T1000 (cell line): ENCODE results near the gene RANBP10.

Experiments
- DNase-seq: peaks from one replicate; lab custom pipeline; 2025; ENCODE audit warnings: mixed read lengths; lab: John Stamatoyannopoulos, UW

Gene RANBP10

DNA sequence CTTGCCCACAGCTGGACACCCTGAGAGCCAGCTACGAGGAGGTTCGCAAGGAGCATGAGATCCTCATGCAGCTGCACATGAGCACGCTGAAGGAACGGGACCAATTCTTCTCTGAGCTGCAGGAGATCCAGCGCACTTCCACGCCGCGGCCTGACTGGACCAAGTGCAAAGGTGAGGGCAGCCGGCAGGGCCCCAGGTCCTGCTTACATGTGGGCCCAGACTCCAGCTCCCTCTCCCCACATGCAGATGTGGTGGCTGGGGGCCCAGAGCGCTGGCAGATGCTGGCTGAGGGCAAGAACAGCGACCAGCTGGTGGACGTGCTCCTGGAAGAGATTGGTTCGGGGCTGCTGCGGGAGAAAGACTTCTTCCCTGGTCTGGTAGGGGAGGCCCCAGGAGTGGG is 19.5 kb upstream of the RANBP10 start:
- no peak for DNase-seq

DNA sequence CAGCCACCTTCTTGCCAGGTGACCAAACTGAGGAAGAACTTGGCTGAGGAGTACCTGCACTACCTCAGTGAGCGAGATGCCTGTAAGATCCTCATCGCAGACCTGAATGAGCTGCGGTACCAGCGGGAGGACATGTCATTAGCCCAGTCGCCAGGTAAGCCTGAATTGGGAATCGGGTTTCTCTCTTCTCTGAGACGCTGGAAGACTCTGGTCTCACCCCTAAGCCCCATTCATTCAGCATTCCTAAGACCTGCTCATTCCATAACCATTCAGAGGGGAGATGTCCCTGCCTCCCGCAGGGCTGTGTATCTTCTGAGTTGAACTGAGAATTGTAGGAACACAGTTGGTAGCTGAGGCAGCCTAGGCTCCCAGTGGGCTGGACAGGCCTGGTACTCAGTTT is 18.8 kb upstream of the RANBP10 start:
- DNase-seq: no peak

DNA sequence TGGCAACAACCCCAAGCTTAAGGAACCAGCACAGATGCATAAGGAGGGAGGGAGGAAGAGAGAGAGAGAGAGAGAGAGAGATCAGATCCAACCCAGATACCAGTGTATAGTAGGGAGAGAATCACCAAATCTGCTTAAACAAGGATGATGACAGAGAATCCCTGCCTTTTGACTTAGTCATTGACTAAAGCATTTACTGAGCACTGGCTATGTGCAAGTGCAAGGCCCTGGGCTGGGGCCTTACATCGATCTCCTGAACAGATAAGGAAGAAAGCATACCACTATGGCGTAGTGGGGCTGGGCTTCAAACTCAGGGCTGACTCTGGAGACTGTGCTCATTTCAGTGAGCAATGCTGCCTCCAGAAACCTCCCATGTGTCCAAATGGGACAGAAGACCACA is 16.2 kb upstream of the RANBP10 start:
- no peak for DNase-seq

DNA sequence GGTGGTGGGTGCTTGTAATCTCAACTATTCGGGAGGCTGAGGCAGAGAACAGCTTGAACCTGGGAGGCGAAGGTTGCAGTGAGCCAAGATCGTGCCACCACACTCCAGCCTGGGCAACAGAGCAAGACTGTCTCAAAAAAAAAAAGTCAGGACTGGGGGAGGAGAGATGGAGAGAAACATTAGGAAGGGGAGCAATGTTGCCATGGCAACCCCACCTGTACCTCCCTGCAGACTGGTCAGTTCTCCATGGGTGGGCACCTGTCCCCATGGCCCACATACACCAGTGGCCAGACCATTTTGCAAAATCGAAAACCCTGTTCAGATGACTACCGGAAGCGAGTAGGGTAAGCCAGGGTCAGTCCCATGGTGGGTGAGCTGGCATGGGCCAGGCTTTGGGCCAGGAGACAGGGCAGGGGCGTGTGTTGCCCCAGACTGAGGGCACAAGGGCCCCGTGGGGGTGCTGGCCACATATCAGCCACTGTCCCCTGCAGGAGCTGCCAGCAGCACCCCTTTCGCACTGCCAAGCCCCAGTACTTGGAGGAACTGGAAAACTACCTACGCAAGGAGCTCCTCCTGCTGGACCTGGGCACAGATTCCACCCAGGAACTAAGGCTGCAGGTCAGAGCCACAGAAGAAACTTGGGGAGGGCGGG is 14.4 kb upstream of the RANBP10 start:
- no peak for DNase-seq

DNA sequence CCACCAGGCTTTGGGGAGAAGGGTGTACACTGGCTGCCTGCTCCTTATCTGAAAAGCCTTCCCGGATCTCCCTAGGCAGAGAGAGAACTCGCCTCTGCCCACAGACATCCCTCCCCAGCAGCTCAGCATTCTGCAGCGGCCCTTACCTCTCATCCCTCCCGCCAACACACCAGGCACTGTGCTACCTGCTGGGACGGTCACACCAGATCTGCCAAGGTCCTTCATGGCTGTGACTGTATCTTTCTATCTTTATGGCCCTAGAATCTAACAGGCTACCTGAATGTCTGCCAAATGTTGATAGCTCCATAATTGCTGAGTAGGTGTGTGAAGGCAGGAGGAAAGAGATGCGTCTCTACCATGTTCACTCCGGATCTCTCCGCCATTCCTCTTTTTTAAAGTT is 8.2 kb upstream of the RANBP10 start:
- DNase-seq: no peak

DNA sequence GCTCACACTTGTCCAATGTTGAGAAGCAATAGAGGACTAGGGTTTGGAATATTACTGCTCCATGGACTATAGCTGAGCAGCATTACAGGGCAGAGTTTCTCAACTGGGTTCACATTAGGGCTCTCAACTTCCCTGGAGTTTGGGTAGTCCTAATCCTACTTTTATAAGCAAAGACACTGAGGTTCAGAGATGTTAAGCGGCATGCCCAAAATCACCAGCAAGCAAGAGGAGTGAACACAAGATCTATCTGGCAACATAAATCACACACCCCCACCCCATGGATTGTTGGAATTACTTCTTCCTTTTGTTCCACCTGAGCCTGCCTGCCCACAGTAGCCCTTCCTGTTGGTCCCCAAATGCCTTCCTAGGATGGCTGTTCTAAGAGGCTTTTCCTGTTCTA is 5.5 kb upstream of the RANBP10 start:
- no peak for DNase-seq

DNA sequence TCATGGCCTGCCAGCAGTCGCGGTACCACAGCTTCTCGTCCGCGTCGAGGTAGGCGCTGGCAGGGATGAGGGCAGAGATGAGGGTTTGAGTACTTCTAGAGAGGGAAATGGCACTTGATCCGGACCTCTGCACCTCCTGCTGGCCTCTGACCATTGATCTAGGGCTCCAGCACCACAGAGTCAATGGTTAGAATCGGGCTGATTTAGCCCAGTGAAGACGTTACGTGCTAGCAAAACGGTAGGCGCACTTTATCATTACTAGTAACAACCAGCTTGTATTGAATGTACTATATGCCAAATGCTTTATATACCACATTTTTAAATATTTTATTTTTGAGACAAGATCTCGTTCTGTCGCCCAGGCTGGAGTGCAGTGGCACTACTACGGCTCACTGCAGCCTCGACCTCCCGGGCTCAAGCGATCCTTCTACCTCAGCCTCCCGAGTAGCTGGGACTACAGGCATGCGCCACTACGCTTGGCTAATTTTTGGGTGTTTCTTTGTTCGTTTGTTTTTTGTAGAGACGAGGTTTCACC is 855 bp upstream of the RANBP10 start:
- DNase-seq: no peak

DNA sequence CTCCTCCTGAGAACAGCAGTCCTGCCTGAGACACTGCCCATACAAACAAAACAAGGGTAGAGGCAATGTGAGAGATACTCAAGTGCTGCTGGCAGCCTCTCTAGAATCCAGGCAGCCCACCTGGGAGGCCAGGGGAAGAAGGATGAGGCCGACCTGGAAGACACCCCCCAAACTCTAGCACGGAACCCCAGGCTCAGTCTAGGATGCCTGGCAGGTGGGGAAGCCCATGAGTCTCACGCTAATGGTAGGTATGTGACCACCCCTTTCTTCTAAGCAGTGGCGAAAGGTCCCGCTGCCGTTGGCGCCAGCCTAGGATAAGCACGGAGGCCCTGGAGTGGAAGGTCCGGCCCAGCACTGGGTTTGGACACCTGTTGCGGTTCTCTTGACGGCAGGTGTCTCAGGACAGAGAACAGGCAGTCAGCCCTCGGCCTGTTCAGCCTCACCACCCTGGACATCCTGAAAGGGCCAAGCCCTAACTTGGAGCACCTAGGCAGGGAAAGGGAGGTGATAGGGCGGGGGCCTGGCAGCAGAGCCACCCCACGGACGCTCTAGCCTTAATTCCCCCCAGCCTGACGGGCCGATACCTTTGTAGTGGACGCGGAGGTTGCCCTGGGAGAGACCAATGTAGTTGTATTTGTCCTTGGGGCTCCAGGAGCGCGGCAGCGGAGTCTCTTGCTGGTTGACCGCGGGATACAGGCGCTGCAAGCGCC is 487 bp downstream of the RANBP10 start:
- no peak for DNase-seq

DNA sequence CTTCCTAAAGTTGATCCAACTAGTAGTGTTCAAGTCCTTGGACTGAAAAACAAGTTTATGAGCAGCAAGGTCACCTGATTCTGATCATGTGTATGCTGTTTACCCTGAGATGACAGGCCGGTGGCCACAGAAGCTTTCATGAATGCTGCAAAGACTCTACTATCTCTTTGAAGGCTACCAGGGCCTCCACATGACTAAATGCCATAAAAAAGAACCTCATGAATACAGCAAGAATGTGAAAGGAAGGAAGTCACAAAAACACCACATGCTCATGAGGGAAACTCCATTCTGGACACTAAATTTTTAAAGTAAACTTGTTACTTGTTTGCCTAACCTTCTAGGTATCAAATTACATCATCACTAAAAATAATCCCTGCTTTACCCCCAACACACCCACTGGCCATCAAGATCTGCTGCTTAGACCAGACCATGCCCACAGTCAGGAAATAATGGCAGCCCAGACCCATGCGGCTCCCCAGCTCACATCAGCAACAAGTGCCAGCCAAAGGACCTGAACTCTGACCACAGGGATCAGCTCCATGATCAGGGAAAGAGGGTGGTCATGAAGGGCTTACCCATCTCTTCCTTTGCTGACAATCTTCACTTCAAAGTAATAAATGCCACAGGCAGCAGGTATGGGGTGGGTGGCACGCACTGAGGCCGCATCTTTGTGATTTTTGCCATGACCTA is 1.4 kb downstream of the RANBP10 start:
- DNase-seq: no peak

DNA sequence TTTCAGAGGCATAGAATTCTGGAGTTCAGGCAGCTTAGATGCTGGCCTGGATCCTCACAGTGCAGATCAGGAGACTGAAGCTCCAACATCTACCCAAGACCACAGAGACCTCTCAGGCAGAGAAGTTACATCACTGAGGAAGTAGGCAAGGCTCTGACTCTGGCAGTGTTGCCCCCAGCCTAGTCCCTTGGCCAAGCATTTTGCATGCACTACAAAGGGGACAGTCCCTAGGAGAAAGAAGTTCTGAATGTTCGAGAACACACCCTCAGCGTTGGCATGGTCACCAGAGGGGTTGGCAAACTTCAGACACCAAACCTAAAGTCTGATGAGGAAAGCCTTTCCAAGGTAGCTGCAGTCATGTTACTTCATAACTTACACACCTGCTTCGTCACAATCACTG is 2.5 kb downstream of the RANBP10 start:
- DNase-seq: no peak

DNA sequence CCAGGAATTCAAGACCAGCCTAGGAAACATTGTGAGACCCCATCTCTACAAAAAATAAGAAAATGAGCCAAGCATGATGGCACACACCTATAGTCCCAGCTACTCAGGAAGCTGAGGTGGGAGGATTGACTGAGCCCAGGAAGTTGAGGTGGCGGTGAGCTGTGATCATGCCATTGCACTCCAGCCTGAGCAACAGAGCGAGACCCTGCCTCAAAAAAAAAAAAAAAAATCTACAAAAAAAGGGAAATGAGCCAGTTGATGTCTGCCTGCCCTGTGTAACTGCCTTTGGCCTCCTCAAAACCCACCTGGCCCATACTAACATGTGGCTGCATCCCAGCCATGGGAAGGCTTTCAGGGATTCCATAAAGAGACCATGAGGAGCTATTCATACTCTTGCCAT is 4.5 kb downstream of the RANBP10 start:
- DNase-seq: no peak

DNA sequence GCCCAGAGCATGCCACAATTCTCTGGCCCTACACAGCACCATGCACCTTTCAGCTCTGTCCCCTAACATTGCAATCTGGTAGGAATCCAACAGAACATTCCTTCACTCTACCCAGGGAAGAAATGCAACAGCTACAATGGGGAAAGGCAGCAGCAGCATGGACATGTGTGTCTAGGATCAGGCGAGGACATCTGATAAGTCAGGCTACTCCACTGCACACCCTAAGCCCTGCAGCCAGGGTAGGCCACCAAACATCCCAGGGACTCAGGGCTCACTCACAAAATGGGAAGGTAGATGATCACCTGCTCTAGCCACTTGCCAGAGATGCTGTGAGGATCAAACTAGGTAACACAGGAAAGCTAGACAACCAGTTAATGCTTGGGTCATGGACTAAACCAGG is 5.1 kb downstream of the RANBP10 start:
- DNase-seq: no peak

DNA sequence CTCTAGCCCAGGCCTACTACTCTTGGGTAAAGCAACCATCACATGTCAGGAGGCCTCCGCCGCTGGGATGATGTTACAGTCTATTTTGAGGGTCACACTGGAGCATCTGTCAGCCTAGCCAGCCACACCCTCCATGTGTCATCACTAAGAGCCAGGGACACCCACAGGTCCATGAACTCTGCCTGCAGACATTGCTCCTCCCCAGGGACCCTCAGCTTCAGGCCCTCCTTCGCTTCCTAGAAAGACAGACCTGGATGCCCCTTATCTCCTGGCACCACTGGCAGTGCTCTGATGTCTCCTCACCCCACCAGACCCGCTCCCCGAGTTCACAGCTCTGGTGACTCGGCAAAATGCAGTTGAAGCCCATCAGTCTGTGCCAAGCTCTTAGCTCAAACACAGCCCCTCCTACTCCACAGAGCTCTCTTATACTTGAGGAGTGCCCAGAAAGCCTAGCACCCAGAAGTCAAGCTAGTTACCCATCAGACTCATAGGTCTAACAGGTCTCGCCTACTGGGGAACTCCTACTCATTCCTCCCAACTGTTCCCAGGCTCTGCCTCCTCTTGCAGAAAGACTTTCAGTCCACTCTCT is 5.9 kb downstream of the RANBP10 start:
- no peak for DNase-seq

DNA sequence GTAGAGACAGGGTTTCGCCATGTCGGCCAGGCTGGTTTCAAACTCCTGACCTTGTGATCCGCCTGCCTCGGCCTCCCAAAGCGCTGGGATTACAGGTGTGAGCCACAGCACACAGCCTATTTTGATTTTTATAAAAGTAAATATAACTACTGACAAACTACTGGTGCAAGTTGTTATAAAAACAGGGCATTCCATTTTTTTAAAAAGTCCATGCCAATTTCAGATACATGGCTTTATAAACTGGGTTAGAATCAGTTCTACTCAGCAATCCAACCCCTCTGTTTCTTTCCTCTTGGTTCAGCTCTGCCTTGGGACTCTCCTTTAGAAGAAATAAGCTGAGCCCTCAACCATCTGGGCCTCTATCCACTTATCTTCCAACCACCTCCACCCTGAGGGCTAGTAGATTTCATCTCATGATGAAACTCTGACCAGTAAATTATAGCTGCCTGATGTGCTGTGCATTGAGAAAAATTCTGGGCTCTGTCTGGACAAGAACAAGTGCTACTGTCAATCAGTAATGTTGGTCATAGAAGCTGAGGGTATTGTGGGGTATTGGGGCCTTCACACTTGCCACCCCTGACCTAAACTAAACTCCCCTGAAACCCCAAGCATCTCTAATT is 10.2 kb downstream of the RANBP10 start:
- DNase-seq: no peak

DNA sequence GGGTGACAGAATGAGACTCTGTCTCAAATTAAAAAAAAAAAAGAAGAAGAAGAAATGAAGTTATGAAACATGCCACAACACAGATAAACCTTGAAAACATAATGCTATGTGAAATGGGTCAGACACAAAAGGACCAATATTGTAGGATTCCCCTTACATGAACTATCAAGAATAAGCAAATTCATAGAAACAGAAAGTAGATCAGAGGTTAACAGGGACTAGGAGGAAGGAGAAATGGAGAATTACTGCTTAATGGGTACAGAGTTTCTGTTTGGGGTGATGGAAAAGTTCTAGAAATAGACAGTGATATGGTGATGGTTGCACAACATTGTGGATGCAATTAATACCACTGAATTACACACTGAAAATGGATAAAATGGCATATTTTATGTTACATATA is 16.3 kb downstream of the RANBP10 start:
- no peak for DNase-seq

DNA sequence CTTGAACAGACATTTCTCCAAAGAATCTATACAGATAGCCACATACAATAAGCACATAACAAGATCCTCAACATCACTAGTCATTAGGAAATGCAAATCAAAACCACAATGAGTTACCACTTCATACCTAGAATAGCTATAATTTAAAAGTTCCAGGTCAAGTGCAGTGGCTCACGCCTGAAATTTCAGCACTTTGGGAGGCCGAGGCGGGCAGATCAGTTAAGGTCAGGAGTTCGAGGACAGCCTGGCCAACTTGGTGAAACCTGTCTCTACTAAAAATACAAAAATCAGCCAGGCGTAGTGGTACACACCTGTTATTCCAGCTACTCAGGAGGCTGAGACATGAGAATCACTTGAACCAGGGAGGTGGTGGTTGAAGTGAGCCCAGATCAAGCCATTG is 19.9 kb downstream of the RANBP10 start:
- no peak for DNase-seq

DNA sequence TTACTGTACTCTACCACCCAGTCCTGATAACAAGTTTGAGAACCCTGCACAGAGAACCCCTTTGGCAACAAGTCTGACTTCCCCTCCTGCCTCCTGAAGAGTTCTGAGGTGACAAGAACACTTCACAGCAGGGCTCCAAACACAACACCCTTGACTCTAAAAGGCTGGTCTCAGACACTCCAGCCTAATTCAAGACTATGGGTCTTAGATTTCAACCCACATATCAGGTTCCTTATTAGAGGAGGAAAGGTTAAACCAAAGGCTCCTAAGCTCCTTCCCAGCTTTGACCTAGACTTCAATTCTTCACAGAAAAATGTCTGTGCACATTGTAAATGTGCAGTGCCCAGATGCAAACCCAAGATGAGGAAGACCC is 23.0 kb downstream of the RANBP10 start:
- DNase-seq: no peak

DNA sequence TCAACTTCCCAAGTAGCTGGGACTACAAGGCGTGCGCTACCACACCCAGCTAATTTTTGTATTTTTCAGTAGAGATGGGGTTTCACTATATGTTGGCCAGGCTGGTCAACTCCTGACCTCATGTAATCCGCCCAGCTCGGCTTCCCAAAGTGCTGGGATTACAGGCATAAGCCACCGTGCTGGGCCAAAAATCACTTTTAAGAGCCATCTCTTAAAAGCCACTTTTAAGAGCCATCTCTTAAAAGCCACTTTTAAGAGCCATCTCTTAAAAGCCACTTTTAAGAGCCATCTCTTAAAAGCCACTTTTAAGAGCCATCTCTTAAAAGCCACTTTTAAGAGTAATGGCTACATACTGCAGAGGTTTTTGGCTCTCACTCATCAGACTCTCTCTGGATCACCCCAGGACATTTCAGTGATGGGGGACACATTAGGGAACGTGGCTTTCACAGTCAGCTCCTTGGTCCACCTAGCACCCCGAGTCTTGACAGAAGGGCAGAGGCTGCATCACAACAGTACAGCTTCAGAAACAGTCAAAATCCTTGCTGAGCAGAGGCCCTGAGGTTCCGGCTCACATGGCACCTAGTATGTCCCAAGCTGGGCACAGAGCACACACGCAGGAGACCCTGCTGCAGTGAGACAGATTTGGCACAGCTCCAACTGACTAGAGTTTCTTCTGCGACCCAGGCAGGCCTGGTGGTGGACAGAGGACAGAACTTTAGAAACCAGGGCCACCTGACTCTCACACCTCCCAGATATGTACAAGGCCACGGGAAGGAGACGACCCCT is 23.6 kb downstream of the RANBP10 start:
- no peak for DNase-seq

DNA sequence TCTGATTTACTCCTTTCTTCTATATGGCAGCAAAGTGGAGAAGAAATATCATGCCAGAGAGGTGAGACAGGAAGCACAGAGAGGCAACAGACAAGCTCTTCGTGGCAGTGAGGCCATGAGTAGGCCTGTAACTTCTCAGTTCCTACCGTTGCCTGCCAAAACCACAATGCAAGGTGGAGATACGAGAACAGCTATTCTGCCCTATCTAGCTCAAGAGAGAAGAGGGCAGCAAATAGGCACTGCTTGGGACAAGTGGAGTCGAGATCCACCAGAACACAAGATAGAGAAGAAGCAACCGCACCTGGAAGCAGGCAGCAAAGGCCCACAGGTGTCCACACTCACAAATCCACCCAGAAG is 24.8 kb downstream of the RANBP10 start:
- no peak for DNase-seq

DNA sequence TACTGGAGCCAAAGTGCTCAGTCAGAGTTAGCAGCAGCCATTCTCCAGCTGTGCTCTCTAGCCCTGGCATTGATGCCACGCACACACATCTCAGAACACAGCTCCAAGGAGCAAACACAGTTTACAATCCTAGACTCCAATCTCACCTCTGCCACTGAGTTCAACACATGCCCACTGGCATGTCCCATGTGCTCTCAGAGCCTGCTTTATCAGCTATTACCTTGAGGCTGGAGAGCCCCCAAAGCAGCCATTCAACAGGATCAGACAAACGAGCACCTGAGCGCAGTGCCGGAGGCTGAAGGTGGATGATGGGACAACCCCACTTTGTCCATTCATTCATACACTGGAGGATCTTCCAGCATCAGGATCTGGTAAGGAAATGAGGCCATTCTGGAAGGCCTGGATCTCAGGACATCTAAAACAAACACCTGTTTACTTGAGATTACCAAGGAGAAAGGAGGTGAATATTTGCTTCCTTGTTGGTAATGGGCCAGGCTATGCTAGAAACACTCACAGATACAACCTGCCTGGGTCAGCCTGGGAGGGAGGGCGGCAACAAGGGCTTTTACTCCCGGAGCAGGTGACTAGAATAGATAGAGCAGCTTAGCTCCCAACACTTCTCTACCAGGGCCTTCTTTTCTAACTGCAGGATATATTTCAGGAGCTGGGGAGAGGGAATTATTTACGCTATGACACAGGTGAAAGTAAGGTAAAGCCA is 25.4 kb downstream of the RANBP10 start:
- DNase-seq: no peak
